NOMO-1 treated with DMSO at 0.1 percent for 48 hours (cell line): Measurements from ENCODE around the gene GLA.

Experiments
- DNase-seq: peaks from one replicate; lab custom pipeline; 2025; ENCODE audit not compliant: unreplicated experiment; lab: John Stamatoyannopoulos, UW

The GLA gene

DNA sequence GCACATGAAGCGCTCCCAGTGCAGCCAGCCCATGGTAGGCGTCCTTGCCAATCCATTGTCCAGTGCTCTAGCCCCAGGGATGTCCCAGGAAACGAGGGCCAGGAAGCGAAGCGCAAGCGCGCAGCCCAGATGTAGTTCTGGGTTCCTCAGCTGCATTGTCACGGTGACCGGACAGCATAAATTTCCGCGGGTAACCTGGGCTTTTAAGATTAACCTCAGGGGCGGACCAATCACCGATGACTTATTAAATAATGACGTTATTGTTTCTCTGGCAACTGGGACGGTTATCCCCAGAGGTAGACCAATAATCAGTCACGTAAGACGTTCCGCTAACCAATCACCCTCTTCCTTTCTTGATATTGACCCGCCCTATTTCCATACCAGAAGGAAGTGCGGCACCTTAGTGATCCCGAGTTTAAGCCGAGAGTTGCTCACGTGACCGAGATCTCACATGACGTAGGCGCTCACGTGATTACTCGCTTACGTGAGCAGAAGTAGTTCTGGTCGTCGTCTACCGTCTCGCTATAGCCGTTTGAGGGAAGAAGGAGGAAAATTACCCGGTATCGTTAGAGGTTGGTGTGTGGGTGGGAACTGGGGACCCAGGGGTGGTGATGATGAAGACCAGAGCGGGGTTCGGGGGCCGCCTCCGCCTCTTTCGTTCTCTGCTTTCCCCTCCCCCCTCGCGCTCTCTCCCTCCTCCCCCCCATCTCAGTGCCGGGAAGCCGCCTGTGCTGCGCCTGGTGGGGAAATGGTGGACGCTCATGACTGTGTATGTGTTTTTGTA is at the start of gene GLA, which contains the start of gene HNRNPH2:
GLA (minus strand) TSS at position 178 of the 784 bp plus-strand sequence; CDS start at position 156, 22 bp downstream.
HNRNPH2 (plus strand) TSS at position 475 of the 784 bp plus-strand sequence. CDS start 3,767 bp downstream, outside the sequence.
- peak; percentile 95 for DNase-seq

DNA sequence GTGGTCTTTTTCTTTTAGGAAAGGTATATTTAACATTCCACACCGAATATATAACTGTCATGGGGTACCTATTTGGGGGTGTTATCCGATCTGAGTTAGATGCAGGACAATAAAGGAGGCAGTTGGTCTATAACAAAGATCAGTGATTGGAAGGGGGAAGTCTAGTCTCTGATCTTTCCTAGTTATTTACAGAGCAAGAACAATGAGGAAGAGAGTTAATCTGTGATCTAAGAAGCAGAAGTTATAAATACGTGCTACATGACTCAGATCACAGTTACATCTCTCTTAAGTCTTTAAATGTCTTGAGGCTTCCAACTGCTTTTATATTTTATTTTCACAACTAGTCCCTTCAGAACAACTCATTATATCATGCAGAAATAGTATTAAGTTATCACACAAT is 44.3 kb upstream of the GLA start:
- peak; percentile 66 for DNase-seq

DNA sequence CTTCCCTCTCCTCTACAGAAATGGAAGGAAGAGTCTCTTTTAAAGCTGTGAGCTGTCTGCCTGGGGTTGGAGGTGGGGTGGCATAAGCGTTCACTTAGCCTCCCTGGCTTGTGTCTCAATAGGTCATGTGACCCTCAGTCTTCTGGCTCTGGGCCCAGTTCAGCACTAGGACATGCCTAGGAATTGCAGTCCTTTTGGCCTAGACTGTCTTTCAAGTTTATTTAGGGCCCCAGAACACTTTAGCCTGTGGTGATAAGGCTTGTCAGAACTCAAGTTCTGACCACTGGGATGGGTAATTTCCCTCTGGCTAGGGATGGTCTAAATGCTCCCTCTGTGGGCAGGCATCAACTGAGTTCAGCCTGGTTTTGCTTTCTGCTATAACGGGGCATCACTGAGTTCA is 43.2 kb upstream of the GLA start:
- DNase-seq = no peak

DNA sequence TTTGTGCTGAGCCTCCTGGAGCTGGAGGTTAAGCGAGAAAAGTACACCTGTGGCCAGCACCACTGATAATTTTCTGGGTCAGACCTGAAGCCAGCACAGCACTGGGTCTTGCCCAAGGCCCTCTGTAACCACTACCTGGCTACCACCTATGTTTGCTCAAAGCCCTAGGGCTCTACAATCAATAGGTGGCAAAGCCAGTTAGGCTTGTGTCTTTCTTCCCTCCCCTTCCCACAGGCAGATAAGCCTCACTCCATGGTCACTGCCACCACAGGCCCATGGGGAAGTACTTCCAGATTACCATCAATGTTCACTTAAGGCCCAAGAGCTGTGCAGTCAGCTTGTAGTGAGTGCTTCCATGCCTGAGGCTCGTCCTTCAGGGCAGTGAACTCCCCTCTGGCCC is 42.4 kb upstream of the GLA start:
- no peak for DNase-seq

DNA sequence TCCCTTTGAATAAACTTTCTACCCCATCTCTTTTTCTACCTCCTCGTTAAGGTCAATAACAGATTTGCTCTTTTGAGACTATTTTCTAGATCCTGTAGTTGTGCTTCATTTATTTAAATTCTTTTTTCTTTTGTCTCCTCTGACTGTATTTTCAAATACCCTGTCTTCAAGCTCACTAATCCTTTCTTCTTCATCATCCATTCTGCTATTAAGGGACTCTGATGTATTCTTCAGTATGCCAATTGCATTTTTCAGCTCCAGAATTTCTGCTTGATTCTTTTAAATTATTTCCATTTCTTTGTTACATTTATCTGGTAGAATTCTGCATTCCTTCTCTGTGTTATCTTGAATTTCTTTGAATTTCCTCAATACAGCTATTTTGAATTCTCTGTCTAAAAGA is 41.6 kb upstream of the GLA start:
- no peak for DNase-seq

DNA sequence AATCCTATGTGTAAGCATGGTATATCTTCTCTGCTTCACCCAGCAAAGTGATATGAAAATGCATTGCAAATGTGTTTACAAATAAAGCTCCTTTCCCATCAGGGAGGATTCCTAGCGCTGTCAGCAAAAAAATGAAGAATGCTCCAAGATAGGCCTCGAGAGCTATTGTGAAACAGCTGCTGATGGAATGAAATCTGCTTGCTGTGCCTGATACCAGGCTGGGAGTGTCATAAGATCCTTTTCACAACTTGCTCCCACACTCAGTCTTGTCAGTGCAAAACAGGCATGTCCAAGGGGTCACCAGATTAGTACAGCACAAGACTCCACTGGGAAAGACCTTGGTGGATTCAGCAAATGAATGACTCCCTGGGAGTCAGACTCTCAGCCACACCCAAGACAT is 34.4 kb upstream of the GLA start:
- no peak for DNase-seq

DNA sequence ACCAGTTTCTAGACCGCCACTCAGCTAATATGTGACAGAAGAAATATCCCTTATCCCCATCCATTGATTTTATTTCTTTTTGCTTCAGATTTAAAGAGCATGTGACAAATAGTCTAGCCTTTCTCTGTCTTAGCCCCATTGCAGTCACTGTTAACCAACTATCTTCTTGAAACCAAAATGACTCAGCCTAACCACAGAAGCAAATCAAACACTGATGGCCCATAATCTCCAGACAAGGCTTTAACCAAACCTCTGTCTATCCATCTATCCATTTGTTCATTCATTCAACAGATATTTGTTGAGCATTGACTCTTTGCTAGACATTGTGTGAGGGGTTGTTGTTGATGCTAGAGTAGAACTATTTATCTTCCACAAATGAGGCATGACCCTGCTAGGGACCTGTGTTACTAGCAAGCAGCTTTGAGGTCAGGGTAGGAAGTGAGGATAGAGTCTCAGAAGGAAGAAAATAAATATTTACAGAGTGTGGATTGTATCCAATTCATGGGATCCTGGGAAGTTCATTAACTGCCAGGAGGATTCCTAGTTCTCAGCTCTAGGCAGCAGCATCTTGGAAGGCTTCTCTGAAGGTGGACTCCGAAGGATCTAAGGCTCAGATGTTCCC is 22.8 kb upstream of the GLA start:
- DNase-seq = no peak

DNA sequence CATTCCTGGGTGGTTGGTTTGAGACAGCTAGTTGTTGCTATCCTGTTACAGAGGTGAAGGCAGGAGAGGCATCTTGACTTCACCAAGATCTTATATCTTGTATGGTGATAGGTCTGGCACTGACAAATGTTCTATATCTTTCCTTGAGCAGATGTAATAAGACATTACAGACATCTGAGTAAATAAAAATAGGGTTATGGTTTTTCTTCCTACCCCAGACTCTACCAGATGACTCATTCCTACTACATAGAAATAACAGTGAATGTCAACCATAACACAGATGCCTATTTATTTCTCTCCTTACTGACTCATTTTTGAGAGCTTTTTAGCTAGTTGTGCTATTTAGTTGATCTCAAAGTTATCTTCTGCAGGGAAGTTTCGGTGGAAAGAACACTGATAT is 22.2 kb upstream of the GLA start:
- DNase-seq = no peak

DNA sequence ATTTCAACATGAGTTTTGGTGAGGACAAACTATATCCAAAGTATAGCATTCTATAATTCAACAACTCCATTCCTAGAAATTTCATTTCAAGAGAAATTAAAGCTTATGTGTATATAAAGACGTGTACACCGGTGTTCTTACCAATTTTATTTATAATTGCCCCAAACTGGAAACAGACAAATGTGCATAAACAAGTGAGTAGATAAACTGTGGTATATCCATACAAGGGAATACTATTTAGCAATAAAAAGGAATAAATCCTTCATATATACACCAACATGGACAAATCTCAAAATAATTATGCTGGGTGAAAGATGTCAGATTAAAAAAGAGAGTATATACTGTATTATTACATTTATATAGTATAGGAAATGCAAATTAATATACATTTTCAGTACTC is 20.2 kb upstream of the GLA start:
- DNase-seq = no peak

DNA sequence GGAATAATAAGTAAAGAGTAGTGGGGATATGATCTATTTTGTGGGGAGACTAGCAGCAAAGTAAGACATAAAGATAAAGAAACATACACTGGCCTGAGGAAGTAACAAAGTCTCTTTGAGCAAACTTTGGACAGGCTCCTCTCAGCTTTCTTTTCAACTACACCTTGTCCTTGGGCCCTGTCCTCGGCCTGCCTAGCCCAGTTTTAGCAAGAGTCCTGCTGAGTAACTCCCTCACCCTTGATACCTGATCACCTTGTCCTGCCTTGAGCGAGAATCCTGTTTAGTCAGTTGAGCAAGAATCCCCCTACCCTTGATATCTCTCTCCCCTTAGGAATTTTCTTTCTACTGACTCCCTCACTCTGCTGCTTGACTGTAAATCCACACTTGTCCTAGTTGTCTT is 11.8 kb upstream of the GLA start:
- no peak for DNase-seq

DNA sequence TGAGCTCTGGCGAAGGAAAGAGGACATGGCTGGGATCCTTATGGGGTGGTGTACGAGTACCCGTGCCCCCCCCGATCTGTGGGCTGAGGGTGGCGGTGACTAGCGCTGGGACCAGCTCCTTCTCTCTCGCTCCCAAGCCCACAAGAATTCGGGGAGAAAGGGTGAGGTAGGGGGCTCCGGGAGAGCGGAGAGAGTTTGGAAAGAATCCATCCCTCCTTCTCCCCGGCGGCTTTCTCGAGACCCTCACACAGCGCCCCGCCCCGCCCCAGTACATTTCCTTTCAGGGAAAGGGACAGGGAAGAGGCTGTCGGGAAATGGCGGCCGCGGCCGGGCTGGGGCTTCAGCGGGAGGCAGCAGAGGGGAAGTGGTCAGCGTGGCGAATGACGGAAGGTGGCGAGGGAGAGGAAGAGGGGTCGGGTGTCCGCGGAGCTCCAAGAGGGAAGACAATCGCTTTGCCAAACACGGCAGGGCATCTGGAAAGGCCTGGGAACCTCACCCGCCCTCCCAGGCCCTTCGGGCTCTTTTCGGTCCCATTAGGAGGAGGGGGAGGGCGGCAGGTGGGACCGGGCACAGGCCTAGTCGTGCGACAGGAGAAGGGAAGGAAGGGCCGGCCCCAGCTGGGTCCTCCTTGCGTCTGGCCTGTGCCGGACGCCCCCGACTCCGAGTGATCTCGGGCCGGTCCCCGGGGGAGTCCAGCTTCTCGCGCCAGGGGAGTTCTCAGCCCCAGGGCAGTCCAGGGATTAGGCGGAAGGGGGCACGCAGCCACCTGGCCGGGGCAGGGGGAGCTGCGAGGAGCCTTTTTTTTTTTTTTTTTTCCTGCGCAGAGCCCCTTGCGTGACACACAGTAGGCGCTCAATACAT is 10.5 kb upstream of the GLA start:
- DNase-seq = peak; percentile 26

DNA sequence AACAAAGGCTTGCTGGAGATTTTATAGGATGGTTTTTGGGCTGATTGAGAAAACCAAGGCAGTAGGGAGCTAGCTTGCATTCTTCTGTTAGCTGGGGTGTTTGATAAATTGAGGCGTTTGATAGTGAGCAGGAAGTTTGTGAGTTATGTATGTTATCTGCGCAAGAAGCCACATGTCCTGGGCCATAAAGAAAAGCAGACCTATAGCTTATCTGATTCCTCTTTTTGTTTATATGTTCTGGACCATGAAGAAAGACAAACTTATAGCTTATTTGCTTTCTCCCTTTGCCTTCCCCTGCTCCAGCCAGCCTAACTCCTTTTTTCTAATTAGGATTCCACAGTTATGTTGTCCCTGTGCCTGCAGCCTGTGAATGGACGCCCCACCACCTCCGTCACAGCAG is 9.5 kb upstream of the GLA start:
- no peak for DNase-seq

DNA sequence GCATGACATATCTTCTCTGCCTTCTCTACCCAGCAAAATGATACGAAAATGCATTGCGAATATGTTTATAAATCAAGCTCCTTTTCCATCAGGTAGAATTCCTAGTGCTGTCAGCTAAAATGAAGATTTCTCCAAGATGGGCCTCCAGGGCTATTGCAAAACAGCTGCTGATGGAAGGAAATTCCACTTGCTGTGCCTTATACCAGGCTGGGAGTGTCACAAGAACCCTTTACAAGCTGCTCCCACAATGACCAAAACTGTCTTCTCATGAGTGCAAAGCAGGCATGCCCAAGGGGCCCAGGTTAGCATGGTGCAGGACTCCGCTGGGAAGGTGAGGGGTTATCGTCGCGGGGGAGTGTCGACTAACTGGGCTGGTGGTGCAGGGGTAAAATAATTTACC is 9.0 kb upstream of the GLA start:
- no peak for DNase-seq

DNA sequence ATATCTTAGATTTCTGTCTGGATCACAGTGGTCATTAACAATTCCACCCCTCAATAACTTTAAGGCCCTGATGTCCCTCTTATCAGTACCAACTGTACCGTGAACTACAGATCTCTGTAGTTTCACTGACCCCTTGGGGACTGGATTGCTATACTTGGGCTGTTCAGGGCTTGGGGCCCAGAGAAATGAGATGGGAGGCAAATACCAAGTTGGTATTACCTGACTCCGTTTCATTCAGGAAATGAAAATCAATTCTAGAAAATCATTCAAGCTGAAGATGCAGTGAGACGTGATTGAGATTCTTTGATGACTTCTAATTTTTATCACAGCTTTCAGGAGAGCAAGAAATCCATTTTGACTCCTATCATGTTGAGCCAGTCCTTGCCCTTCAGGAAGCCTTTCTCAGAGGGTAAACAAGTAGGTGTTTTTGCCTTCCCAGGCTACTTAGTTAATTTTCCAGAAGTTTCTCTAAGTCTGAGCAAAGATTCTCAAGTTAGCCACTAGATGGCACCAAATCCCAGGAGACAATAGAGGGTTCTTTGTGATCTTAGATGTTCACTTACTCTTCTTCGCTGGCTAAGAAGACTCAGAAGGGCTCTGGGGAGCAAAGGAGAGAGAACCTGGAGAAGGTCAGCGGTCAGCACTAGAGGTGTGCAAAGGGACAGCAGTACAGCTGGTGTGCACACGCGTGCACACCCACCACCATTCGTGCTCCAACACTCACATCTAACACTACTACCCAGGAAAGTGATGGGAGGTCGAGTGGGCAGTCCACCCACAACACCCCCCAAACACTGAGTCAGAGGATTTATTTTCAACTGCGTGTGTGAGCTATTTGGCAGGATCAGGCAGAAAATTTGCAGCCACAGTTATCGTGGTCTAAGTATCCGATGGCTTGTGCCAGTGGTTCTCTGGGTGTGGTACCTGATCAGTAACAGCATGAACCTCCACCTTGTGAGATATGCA is 7.7 kb upstream of the GLA start:
- peak; percentile 69 for DNase-seq

DNA sequence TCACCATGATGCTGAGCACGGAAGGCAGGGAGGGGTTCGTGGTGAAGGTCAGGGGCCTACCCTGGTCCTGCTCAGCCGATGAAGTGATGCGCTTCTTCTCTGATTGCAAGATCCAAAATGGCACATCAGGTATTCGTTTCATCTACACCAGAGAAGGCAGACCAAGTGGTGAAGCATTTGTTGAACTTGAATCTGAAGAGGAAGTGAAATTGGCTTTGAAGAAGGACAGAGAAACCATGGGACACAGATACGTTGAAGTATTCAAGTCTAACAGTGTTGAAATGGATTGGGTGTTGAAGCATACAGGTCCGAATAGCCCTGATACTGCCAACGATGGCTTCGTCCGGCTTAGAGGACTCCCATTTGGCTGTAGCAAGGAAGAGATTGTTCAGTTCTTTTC is 4.3 kb upstream of the GLA start:
- DNase-seq = peak; percentile 62

DNA sequence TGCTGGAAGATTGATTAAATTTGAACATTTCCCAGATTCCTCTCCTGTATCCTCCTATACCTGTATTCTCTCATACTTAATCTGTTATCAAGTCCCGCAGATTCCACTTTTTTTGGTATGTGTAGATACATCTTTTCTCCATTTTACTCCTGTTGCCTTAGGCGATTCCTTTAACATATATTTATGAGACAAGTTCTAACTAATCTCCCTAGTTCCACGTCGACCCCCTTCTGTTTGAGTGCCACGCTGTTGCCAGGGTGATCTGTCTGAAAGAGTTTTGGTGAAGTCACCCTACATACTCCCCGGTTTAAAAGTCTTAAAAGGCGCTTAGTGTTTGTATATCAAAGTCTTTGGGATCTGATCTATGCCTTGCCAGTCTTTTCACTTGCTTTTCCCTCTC is 2.7 kb upstream of the GLA start:
- no peak for DNase-seq

DNA sequence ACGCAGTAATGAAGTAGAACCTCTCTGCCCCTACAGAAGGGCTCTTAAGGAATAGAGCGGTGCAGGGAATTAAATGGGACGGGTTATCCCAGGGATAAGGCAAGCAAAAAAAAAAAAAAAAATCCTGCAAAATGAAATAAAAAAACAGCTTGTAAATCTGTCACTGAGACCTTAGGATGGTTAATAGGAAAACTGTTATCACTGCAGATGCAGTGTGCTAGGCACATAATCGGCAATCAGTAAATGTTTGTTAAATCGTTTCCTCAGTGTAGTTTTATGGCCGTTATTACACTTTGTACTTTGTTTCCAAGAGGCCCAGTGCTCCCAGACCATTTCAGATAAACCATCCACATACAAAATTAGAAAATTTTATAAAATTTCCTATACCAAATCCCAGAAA is 1.3 kb upstream of the GLA start:
- DNase-seq = no peak

DNA sequence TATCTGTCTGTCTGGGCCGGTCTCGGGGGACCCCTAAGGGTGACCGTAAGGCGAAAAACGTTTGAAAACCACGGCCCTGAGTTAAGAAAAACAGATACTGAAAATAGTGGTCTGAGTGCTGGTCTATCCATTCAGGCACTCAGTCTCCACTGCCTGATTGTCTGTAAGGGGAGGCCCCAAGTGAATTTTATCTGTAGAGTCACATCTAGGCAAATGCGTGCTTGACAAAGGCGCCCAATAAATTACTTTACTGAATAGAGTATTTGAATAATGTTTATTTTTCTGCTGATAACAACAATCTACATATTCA is 762 bp upstream of the GLA start:
- DNase-seq = no peak

DNA sequence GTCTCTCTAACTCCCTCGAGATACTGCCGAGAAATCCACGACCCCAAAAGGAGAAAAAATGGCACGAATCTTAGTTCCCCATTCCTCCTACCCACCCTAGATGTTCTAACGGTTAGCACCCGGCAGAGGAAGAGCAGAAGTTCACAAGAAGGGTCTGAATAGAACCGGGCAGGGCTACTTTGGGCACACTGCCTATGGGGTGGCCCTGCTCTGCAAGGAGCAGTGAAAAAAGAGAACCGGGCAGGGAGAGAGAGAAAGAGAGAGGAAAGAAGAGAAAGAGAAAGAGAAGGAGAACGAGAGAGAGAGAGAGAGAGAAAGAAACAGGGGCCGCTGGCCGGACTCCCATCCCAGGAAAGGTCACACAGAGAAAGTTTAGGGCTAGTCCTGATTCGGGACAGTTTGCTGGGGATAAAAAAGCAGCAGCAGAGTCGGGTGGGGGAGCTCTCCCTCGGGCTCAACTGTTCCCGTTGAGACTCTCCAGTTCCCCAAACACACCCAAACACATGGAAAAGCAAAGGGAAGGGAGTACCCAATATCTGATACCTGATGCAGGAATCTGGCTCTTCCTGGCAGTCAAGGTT is 468 bp downstream of the GLA start:
- DNase-seq = peak; percentile 9

DNA sequence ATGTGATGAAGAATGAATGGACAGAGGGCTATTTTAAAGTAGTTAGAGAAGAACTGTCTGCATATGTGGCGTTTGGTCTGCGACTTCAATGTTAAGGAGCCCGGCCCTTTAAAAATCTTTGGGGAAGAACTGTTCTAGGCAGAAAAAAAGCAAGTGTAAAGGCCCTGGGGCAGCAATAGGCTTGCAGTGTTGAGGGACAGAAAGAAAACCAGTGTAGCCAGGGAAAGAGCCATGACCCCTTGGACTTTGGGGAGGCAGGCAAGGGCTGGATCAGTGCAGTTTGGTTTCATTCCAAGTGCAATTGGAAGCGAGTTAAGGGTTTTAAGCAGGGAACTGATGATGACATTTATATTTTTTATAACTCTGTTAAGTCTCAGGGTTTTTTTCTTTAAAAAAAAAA is 7.9 kb downstream of the GLA start:
- no peak for DNase-seq
